ENCODE data around the gene GSTO1. TPM values are rescaled to one million over a fixed set of nuclear protein-coding genes. Genes with fewer than 3 reads are reported as not detected.

GSTO1 gene
- 10 to 100 TPM; 46.4 to 82.3 (median 69.9) TPM for total RNA-seq

DNA sequence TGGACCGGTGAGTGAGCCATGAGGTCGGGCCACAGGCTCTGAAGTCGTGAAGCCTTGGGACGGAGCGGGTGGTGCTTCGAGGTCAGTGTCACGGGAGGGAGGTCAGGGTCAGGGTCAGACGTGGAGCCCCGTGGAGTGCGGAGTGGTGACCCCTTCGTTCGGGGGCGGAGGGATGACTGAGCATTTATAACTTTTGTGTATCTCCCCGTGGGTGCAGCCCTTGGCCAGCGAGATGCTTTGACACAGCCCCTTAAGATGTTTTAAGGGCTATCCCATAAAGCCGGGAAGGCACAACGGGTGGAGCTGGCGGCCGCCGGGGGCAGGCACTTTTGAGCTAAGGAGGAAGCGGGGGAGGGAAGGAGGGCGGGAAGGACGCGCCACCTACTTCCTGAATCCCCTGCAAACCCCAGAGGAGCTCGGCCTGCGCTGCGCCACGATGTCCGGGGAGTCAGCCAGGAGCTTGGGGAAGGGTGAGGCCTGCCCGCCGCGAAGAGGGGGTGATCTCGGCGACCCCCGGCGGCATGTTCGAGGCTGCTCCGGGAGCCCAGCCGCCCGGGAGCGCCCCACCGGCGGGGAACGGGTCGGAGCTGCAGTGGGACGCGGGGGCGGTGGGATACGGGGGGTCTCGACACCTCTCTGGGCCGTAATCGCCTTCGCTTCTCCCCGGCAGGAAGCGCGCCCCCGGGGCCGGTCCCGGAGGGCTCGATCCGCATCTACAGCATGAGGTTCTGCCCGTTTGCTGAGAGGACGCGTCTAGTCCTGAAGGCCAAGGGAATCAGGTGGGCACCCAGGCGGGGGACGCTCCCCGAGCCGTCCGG is at the start of gene GSTO1:
Gene GSTO1 (plus strand): TSS at position 400 of the 818 bp plus-strand sequence. CDS start 37 bp downstream, at position 437.
- H3K4me3 ChIP-seq (ENCODE audit: low read depth, poor library complexity, severe bottlenecking) = peak within 1 kb of the TSS; percentile 84
- peak in 1 of 2 donors; percentile 68 for TF ChIP-seq POLR2A (IDR thresholded peaks at IDR 0.05)
- TF ChIP-seq, protein P1, sequence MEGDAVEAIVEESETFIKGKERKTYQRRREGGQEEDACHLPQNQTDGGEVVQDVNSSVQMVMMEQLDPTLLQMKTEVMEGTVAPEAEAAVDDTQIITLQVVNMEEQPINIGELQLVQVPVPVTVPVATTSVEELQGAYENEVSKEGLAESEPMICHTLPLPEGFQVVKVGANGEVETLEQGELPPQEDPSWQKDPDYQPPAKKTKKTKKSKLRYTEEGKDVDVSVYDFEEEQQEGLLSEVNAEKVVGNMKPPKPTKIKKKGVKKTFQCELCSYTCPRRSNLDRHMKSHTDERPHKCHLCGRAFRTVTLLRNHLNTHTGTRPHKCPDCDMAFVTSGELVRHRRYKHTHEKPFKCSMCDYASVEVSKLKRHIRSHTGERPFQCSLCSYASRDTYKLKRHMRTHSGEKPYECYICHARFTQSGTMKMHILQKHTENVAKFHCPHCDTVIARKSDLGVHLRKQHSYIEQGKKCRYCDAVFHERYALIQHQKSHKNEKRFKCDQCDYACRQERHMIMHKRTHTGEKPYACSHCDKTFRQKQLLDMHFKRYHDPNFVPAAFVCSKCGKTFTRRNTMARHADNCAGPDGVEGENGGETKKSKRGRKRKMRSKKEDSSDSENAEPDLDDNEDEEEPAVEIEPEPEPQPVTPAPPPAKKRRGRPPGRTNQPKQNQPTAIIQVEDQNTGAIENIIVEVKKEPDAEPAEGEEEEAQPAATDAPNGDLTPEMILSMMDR (IDR thresholded peaks at IDR 0.05) = no peak
- DNase-seq (ENCODE audit: low spot score in 2 of 2) = peak; percentile 85 to 97
- intact Hi-C loops (cut with DNase I; ENCODE audit: low total_unique reads) = no loop called here
- WGBS, 2 donors = 1% methylated on average over 41 to 69 of the region's 69 CpGs

DNA sequence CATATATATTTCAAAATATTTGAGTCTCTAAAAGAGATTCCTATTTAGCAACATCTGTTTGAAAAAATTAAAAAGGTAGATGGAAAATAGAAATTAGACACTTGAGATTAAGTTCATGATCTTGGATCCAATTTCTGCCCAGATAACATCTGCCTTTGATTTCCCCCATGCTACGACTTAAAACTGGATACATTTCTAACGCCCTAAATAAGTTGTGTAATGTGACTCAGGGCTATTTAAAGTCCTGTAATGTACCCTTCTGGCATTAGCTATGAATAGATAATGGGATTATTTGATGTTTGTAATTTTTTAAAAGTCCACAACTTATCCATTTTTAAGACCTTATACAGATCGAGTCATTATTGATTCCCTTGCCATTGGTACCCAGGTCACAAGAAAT is 46.0 kb upstream of the GSTO1 start:
- no peak overlapping the region for H3K4me3 ChIP-seq (ENCODE audit: low read depth, poor library complexity, severe bottlenecking)
- 33 to 36% methylated on average over 3 of the region's 3 CpGs for WGBS, 2 donors
- DNase-seq (ENCODE audit: low spot score in 2 of 2) = no peak
- TF ChIP-seq POLR2A (IDR thresholded peaks at IDR 0.05) = no peak
- TF ChIP-seq, protein P1 (IDR thresholded peaks at IDR 0.05) = no peak
- intact Hi-C loops (cut with DNase I; ENCODE audit: low total_unique reads) = loop anchor here (5.0 kb wide), 1 partner anchor 321 kb away; no protein-coding TSS in a partner anchor

DNA sequence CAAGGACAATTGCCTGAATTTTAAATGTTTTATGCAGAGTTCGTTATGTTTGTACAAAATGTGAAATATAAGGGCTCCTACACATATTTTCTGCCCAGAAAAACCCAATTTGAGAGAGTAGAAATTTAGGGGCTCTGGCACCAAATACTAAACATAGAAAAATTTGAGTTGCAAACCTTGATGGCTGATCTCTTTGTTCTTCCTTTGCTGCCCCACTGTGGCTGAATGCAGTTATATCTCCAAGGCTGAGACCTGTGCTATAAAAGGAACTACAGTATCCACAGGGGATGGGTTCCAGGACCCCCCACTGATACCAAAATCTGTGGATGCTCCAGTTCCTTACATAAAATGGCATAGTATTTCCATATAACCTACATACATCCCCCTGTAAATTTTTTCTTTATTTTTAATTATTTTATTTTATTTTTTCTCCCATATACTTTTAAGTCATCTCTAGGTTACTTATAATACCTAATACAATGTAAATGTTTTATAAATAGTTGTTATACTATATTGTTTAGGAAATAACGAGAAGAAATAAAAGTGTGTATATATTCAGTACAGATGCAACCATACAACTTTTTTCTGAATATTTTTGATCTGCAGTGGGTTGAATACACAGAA is 45.0 kb upstream of the GSTO1 start:
- 52 to 54% methylated on average over 2 of the region's 2 CpGs for WGBS, 2 donors
- no peak for DNase-seq (ENCODE audit: low spot score in 2 of 2)
- TF ChIP-seq, protein P1 (IDR thresholded peaks at IDR 0.05) = no peak
- no peak for TF ChIP-seq POLR2A (IDR thresholded peaks at IDR 0.05)
- H3K4me3 ChIP-seq (ENCODE audit: low read depth, poor library complexity, severe bottlenecking) = no peak overlapping the region
- intact Hi-C loops (cut with DNase I; ENCODE audit: low total_unique reads) = loop anchor here (5.0 kb wide), 1 partner anchor 322 kb away; no protein-coding TSS in a partner anchor

DNA sequence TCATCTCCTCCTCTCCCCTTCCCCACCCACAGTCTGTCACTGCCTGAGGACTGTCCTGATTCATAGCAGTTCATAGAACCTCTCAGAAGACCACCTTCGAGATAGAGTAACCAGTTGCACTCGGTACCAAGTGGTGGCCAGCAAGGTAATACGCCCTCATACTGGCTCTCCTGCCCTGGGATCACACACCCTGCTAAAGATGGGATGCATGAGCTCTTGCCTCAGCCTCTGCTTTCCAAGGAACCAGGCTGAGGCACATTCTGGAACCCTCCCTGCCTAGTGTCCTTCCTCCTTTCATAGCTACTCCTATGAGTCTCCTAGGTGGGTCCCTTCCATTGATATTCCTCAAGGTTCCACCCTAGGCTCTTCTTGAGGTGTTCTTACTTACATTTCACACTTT is 38.1 kb upstream of the GSTO1 start:
- no peak for DNase-seq (ENCODE audit: low spot score in 2 of 2)
- WGBS, 2 donors = 89 to 98% methylated on average over 3 of the region's 3 CpGs
- intact Hi-C loops (cut with DNase I; ENCODE audit: low total_unique reads) = no loop called here
- H3K4me3 ChIP-seq (ENCODE audit: low read depth, poor library complexity, severe bottlenecking) = no peak overlapping the region
- TF ChIP-seq, protein P1 (IDR thresholded peaks at IDR 0.05) = no peak
- no peak for TF ChIP-seq POLR2A (IDR thresholded peaks at IDR 0.05)

DNA sequence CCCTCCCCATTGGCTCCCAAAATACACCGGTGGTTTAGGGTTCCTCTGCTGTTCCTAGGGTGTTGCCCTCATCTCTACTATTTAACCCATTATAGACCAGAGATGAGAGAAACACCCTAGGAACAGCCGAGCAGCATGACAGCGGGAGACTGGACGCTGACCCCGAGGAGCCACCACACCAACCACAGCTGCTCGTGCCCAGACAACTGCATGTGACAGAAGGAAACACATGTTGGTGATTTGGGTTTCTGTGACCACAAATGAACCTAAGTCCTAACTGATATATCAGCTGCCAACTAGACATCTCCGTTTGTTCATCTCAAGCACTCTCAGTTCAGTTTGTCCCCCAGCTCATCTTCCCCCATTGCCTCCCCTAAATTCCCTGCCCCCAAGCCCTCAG is 35.9 kb upstream of the GSTO1 start:
- TF ChIP-seq, protein P1 (IDR thresholded peaks at IDR 0.05) = no peak
- no peak for TF ChIP-seq POLR2A (IDR thresholded peaks at IDR 0.05)
- no peak for DNase-seq (ENCODE audit: low spot score in 2 of 2)
- 57 to 65% methylated on average over 7 of the region's 7 CpGs for WGBS, 2 donors
- intact Hi-C loops (cut with DNase I; ENCODE audit: low total_unique reads) = no loop called here
- H3K4me3 ChIP-seq (ENCODE audit: low read depth, poor library complexity, severe bottlenecking) = no peak overlapping the region
